Dermis blood vessel endothelial cell (primary cell): ENCODE measurements around the gene ERLEC1. TPM values are rescaled to one million over a fixed set of nuclear protein-coding genes. Genes with fewer than 3 reads are reported as not detected.
"Not testable (repeated sequence)": the region's sequence is repeated elsewhere in the genome, so short reads cannot be mapped to it uniquely, and the experiment has no call there.

Experiments used
- DNase-seq: peaks from one replicate; pipeline ENCODE4 v3.0.0; 2010
- total RNA-seq: library from RNA; depleted of rRNA; stranded (reverse); fragments of >200 nt; gene quantifications from 2 replicates; pipeline ENCODE4 v1.2.3, GENCODE V29; 2014

The ERLEC1 gene
- total RNA-seq, 1 donor from 2014 or later, result 114 TPM

DNA sequence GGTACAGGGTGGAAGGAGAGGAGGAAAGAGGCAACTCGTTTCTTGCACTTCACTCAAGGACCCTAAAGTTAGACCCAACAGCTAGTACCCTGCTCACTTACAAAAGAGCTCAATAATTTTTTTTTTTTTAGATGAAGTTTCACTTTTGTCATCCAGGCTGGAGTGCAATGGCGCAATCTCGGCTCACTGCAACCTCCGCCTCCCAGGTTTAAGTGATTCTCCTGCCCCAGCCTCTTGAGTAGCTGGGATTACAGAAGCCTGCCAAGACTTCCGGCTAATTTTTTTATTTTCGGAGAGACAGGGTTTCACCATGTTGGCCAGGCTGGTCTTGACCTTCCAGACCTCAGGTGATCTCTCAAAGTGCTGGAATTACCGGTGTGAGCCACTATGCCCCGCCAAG lies 4.2 kb upstream of the ERLEC1 start:
- no peak for DNase-seq

DNA sequence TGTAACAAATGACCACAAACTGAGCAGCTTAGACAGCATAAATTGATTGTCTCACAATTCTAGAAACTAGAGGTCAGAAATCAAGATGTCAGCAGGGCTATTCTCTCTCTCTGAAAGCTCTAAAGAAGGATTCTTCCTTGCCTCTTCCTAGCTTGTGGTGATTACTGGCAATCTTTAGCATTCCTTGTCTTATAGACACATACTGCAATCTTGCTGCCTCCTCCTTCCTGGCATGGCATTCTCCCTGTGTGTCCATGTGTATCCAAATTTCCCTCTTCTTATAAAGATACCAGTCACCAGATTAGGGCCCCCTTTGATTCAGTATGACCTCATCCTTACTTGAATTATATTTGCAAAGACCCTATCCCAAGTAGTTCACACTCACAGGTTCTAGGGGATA lies 2.4 kb upstream of the ERLEC1 start:
- no peak for DNase-seq

DNA sequence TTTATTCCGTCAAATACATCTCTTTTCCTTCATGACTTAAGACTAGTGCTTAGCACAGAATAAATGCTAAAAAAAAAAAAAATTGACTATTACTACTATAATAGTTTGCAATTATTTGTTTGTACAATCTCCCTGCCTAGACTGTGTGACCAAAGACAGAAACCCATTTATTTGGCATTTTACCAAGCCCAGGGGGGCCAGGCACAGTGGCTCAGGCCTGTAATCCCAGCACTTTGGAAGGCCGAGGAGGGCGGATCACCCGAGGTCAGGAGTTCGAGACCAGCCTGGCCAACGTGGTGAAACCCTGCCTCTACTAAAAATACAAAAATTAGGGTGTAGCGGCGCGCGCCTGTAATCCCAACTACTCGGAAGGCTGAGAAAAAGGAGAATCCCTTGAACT lies 1.5 kb upstream of the ERLEC1 start:
- DNase-seq, result no peak

DNA sequence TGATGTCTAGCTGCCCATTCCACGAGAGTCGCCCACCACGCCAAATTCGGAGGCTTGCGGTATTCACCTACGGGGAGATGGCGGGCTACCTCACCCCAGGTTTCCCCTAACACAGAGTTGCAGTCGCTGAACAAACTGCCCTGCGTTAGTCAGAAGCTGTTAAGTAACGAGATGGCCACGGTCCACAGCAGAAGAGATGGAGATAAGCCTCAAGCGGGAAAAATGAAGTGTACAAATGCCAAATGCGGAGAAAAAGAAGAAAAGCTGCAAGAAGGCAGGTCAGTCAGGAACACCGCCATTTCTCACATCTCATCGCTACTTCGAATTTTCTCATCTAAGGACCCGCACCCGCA lies 516 bp upstream of the ERLEC1 start:
- peak; percentile 55 for DNase-seq

DNA sequence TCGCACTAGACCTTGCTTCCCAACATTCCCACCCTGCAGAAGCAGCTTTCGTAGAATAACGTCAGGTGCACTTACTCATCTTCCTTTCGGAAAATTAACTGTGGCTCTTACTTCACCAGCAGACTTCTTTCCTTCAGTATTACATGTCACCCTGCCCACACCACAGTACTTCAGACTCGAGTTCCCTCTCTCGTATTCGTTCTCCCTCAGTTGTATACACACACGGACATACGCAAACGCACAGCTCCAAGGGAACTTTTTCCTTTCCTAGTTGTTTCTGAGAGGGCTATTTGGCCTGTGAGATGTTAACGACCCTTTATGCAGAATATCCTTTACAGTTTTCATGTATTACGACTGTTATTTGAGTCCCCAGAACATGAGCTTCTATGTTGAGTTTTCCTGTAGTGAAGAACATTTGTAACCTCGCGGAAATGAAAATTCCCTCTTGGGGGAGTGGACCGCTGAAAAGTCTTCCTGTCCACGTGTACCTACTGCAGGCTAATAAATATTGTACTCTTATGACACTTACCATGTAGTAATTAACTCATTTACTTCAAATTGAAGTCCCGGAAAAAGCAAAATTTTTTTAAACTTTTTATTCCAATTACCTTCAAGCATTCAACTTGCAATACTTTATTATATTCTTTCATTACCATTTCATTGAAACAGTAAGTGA lies 908 bp downstream of the ERLEC1 start:
- DNase-seq, result peak; percentile 54

DNA sequence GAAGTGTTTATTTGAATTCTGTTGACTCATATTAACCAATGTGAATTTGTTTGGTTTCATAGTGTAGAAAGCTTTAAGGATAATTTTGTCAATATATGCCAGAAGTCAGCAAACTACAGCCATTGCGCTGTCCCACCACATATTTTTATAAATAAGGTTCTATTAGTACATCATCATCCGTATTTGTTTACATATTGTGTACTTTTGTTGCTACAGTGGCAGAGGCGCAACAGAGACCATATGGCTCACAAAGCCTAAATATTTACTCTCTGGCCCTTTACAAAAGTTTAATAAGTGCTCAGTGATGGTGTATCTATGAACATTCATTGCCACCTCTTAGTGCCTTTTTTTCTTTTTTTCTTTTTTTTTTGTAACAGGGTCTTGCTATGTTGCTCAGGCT lies 6.4 kb downstream of the ERLEC1 start:
- DNase-seq, result no peak

DNA sequence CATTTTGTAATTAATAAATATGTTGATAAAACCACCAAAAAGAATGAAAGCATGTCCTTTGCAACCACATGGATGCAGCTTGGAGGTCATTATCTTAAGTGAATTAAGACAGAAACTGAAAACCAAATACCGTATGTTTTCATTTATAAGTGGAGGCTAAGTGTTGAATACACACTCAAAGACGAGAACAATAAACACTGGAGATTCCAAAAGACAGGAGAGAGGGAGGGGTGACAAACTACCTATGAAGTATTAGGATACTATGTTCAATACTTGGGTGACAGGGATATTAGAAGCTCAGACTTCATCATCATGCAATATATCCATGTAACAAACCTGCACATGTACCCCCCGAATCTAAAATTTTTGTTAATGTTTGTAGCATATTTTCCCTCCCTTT lies 7.0 kb downstream of the ERLEC1 start:
- no peak for DNase-seq

DNA sequence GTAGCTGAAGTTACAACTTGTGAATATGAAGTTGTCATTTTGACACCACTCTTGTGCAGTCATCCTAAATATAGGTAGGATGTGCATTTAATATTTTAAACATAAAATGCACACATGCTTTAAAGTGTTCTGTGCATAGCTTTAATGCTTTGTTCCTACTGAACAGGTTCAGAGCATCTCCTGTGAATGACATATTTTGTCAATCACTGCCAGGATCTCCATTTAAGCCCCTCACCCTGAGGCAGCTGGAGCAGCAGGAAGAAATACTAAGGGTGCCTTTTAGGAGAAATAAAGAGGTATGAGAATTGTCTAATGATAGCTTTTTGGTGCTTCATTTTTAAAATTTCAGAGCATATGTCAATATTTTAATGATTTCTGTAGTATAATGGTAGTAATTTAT lies 14.7 kb downstream of the ERLEC1 start:
- DNase-seq, result no peak

DNA sequence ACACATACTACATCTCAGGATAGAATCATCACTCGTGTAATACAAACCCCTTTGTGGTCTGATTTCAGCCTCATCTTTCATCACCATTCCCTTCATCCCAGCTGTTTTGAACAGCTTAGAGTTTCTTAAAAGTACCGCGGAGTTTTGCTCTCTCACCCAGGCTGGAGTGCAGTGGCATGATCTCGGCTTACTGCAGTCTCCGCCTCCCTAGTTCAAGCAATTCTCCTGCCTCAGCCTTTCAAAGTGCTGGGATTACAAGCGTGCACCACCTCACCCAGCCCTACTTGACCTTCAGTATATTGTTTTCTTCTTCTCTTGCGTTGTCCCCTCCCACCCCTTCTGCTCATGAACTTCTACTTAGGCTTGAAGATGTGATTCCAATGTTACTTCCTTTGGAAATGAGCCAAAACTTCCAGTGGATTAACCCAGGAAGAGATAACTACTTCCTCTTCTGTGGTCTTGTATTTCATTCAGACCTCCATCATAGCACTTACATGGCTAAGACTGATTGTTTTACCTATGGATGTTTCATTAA lies 15.8 kb downstream of the ERLEC1 start:
- DNase-seq, result peak; percentile 18

DNA sequence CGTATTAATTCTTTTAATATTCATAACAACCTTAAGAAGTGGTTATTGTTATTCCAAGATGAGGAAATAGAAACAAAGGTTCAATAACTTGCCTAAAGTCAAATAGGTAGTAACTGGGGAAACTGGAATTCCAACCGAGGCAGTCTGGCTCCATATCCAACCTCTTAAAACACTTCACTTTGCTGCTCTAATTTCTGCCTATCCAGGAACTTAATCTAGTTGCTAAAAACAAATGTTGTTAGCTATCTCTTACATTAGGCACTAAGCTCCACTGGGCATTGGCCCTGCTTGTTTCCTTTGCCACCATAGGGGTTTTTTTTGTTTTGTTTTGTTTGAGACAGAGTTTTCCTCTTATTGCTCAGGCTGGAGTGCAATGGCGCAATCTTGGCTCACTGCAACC lies 24.8 kb downstream of the ERLEC1 start:
- no peak for DNase-seq

DNA sequence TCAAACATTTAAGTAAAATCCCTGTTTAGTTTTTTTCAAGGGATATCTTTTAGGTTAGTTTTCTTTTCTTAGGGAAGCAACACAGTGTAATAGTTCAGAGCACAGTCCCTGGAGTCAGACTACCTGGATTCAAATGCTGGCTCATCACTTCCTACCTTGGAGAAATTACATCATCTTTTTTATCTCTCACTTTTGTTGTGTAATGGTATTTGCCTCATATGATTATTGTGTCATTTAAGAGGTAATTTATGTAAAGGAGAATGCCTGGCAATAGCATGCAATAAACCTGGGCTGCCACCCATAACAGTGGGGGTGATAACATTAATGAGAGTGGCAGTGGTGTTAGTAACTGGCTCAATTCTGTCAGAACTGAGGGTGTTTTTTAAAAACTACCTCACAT lies 26.3 kb downstream of the ERLEC1 start:
- no peak for DNase-seq

DNA sequence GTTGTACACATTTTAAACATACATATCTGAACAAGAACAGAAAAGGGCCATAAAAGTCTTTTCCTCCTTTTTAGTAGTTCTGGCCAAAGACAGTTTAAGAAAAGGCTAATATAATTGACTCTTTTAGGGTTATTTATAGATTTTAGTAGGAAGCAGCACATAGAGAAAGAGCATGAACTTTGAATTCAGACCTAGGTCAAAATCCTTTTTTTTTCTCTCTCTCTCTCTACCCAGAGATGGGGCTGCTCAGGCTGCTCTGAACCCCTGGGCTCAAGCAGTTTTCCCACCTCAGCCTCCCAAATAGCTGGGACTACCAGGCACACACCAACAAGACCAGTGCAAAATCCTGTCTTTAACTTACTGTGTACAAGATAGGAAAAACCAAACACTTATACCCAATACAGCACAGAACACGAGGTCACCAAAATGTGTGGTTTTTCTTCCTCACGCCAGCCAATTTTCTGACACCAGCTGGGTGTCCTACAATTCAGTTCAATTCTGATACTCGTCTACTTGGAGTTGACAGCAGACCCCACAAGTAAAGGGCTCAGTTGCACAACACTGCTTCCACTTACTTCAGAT lies 32.1 kb downstream of the ERLEC1 start:
- no peak for DNase-seq

DNA sequence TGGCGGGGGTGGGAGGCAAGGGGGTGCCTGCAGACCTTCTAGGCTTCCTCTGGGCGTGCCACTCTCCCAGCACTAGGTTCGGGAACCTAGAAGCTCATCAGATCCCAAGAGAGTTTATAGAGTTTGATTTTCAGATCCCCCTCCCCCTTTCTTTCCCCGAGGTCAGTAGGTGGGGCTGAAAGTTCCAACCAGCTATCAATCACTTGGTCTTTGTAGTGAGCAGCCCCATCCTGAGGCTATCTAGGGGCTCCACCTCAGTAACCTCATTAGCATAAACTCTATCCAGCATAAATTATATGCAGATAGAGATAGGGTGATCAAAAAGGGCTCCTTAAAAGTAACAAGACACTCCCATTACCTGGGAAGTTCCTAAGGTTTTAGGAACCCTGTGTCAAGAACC lies 32.8 kb downstream of the ERLEC1 start:
- no peak for DNase-seq

DNA sequence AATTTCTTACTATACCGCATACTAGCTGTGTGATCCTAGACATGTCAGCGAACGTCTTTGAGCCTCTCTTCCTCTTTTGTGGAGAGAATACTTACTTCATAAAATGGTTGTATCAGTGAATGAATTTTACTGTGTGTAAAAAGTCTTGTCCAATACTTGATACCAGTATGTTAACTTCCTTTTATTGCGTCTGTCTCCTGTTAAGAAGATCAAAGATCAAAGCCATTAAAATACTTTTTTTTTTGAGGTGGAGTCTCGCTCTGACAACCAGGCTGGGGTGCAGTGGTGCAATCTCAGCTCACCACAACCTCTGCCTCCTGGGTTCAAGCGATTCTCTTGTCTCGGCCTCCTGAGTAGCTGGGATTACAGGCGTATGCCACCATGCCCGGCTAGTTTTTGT lies 33.2 kb downstream of the ERLEC1 start:
- DNase-seq, result no peak

DNA sequence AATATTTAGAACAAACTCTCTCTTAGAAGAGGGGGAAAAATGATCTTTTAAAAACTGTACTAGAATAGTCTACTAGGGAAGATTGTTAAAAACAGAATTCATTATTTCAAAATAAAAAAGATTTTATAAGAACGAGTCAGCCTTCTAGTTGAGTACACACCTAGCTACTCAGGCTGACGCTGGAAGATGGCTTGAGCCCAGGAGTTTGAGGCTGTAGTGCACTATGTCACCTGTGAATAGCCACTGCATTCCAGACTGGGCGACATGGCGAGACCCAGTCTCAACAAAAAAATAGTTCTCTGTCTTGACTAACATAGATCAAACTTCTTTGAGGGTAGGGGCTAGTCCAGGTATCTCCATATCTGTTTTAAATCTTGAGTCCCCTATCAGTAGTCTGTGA lies 33.9 kb downstream of the ERLEC1 start:
- no peak for DNase-seq

DNA sequence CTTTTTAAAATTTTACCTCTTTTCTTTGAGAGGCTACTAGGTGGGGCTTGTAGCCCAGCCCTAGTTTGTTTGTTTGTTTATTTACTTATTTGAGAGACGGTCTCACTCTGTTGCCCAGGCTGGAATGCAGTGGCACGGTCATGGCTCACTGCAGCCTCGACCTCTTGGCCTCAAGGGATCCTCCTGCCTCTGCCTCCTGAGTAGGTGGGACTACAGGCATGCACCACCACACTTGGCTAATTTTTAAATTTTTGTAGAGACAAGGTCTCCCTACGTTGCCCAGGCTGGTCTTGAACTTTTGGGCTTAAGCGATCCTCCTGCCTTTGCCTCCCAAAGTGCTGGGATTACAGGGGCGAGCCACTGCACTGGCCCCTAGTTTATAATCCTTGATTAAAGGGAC lies 35.0 kb downstream of the ERLEC1 start:
- no peak for DNase-seq

DNA sequence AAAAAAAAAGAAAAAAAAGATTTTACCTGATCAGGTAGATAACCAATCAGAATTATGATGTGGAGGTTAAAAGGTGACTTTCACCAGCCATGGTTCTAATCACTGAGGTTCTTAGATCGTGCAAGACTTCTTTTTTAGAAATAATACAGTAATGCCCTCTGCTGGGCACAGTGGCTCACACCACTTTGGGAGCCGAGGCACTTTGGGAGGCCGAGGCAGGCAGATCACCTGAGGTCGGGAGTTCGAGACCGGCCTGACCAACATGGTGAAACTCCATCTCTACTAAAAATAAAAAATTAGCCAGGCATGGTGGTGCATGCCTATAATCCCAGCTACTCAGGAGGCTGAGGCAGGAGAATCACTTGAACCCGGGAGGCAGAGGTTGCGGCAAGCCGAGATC lies 36.8 kb downstream of the ERLEC1 start:
- peak; percentile 9 for DNase-seq

DNA sequence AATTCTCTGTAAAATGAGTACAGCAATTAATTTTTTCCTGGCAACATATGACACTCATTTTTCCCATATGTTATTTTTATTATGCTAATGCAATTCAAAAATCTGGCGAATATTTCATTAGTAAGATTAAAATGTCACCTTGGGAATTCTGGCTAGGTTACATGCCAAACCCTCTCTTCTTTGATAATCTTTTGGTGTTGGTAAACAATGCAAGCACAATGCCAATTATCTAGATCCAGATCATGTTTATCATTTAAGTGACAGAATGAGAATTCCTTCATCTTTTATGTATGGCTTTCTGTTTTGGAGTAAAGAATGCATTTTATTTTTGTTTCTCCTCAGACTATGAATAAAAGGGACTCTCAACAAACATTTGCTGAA lies 39.2 kb downstream of the ERLEC1 start:
- no peak for DNase-seq

DNA sequence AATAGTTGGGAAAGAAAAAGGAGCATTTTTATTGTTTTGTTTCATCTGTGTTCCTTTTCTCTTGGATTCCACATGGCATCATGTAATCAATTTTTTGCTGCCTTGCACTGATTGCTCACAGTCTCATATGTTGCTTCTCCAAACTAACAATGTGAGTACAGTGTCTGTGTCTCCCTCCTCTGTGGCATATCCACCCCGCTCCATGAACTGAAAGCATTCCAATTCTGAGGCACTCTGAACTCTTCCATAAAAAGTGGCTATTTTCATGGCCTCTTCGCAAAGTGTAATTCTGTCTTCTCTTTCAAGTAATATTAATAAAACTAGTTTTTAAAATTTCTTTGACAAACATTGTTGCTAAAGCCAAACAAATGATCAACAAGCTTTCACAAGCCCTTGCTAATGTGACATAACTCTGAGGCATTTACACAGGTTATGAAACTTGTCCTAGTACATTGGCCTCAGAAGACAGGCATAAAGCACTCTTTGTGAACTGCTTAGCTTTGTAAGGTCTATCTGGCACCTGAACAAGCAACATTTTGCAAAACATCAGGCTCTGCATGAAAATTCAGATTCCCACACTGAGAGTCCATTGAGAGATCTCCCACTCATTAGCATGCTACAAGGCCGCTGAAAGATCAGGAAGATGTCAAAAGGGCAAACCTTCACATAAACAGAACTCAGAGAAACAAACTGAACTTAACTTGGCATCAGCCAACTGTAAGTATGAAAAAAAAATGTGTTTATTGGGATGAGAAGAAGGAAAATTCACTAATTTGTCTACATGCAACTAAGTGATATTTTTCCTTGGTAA lies 39.9 kb downstream of the ERLEC1 start:
- DNase-seq, result no peak

DNA sequence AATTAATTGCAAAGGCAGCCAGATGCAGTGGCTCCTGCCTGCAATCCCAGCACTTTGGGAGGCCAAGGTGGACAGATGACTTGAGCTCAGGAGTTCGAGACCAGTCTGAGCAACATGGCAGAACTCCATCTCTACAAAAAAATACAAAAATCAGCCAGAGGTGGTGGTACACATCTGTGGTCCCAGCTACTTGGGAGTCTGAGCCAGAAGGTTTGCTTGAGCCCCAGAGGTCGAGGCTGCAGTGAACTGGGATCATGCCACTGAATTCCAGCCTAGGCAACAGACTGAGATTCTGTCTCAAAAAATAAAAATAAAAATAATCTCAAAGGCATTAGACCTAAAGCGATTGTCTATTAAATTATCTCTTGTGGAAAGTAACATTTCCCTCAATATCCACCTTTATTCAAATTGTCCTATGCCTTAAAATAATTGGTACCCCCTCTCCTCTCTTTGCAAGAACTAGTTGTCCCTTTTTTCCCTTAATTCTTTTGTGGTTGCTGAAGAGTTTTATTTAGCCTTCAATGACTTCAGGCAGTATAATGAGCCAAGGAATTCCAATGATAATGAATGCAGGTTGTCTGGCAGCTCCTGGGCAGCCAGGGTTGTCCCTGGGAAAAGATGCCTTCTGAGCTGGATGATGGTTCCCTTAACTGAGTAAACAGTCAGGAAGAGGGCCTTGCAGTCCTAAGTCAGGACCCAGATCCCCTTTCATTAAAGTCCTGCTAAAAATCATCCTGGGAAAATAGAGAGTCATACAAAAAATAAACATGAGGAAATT lies 40.7 kb downstream of the ERLEC1 start:
- DNase-seq, result no peak

DNA sequence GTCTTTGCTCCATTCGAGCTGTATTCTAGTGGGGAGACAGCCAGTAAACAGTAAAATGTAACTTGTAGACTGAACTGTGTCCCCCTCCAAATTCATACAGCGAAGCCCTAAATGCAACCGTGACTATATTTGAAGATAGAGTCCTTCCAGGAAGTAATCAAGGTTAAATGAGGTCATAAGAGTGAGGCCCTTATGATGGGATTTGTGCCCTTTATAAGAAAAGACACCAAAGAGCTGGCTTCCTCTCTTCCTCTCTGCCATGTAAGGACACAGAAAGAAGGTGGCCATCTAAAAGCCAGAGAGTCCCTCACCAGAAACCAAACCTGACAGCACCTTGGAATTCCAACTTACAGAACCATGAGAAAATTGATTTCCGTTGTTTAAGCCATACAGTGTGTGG lies 41.5 kb downstream of the ERLEC1 start:
- DNase-seq, result no peak

DNA sequence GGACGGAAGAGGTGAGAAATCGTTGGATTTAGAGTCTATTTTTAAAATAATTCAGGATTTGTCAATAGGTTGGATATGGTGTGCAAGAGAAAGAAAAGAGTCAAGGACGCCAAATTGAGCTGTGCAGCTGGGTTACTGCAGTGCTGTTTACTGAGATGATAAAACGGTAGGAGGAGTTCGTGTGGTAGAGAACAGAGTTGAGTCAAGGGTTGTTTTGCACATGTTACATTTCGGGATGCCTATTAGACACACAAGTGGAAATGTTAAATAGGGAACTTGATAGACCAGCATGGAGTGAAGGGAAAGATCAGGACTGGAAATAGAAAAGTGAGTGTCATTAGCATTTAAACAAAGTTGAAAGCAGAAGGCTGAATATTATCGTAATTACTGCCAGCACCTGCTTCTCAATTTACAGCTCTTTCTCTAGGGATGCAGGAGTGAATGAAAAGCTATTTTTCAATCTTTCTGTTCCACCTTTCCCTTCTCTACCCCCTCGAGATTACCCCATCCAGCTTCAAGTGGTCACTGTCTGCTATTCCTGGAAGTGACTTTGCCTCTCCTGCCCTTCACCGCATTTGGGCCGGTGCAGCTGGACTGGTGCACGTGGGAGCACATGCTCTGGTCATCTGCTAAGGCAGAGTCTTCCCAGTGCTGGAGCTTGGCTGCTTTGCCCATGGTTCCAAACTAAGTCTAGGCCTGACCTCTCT lies 42.6 kb downstream of the ERLEC1 start:
- no peak for DNase-seq

DNA sequence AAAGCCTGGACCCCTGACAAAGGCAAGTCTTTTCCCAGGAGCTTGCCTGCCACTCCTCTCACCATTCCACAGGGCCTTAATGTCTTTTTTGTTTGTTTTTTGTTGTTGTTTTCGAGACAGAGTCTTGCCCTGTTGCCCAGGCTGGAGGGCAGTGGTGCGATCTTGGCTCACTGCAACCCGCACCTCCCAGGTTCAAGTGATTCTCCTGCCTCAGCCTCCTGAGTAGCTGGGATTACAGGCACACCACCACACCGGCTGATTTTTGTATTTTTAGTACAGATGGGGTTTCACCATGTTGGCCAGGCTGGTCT lies 43.1 kb downstream of the ERLEC1 start:
- DNase-seq, result not testable (repeated sequence)
